OCI-LY7 (cell line): ENCODE data around the gene DUSP16. TPM values are rescaled to one million over a fixed set of nuclear protein-coding genes. Genes with fewer than 3 reads are reported as not detected.

Experiments used
- BruUV-seq: library from RNA; stranded (reverse); fragments of 400-500 nt; replicated peaks from 2 replicates; lab custom pipeline; 2021; lab: Mats Ljungman, UMichigan
- CTCF ChIA-PET: fragments of 300-600 bp; sonication (Branson Sonifier 250); formaldehyde crosslinking; loops from one replicate; lab custom pipeline; 2022; ENCODE audit warnings: antibody characterized with exemption; ENCODE audit not compliant: unreplicated experiment; lab: Charles Lee
- POLR2A ChIA-PET: fragments of 300-600 bp; sonication (Branson Sonifier 250); formaldehyde crosslinking; loops from one replicate; lab custom pipeline; 2022; ENCODE audit warnings: antibody characterized with exemption; lab: Charles Lee
- DNase-seq: peaks from one replicate; pipeline ENCODE4 v3.0.0-alpha.2; 2015; ENCODE audit warnings: low spot score
- H2AFZ ChIP-seq: fragments of 200-600 bp; sonication (generic), shearing (Covaris generic); 2 replicates; pipeline ENCODE4 v1.6.1; 2014; ENCODE audit warnings: mild to moderate bottlenecking, antibody characterized with exemption, low read length, moderate library complexity
- H3K27ac ChIP-seq: fragments of 200-600 bp; sonication (generic); 2 replicates; pipeline ENCODE4 v1.5.1; 2014; ENCODE audit warnings: mixed run types, low read depth, mild to moderate bottlenecking, moderate library complexity, low read length, inconsistent platforms; ENCODE audit not compliant: poor library complexity, severe bottlenecking
- H3K36me3 ChIP-seq: fragments of 200-600 bp; sonication (generic); 2 replicates; pipeline ENCODE4 v1.6.1; 2014; ENCODE audit warnings: mild to moderate bottlenecking, antibody characterized with exemption, low read length, moderate library complexity, mixed read lengths; ENCODE audit not compliant: insufficient read depth
- H3K4me1 ChIP-seq: fragments of 200-600 bp; sonication (generic); 2 replicates; pipeline ENCODE4 v1.5.1; 2014; ENCODE audit warnings: mild to moderate bottlenecking, low read length; ENCODE audit not compliant: insufficient read depth, poor library complexity, severe bottlenecking
- H3K4me2 ChIP-seq: fragments of 200-600 bp; sonication (generic); 2 replicates; pipeline ENCODE4 v1.6.1; 2014; ENCODE audit warnings: mild to moderate bottlenecking, low read length
- H3K4me3 ChIP-seq: fragments of 200-600 bp; sonication (generic); 2 replicates; pipeline ENCODE4 v1.5.1; 2014; ENCODE audit warnings: mild to moderate bottlenecking, low read depth, low read length; ENCODE audit not compliant: poor library complexity, severe bottlenecking
- H3K79me2 ChIP-seq: fragments of 200-600 bp; sonication (generic); 2 replicates; pipeline ENCODE4 v1.6.1; 2016; ENCODE audit warnings: low read depth, mild to moderate bottlenecking, low read length, moderate library complexity, mixed read lengths; ENCODE audit not compliant: insufficient read depth
- H3K9me2 ChIP-seq: fragments of 200-600 bp; sonication (generic); 2 replicates; pipeline ENCODE4 v1.6.1; 2016; ENCODE audit warnings: mild to moderate bottlenecking, low read length, mixed read lengths; ENCODE audit not compliant: insufficient read depth
- H3K9me3 ChIP-seq: fragments of 200-600 bp; sonication (generic); 2 replicates; pipeline ENCODE4 v1.6.1; 2014; ENCODE audit warnings: mild to moderate bottlenecking, mixed run types, low read length, mixed read lengths
- H4K20me1 ChIP-seq: fragments of 200-600 bp; sonication (generic); 2 replicates; pipeline ENCODE4 v1.6.1; 2014; ENCODE audit warnings: mild to moderate bottlenecking, antibody characterized with exemption, low read length, moderate library complexity, mixed read lengths; ENCODE audit not compliant: insufficient read depth
- CTCF ChIP-seq: fragments of 200-600 bp; sonication (generic); conservative IDR thresholded peaks from 2 replicates; pipeline ENCODE4 v1.5.1; 2014; ENCODE audit warnings: mild to moderate bottlenecking, antibody characterized with exemption, low read length, moderate library complexity, mixed read lengths
- EZH2phosphoT487 ChIP-seq: fragments of 200-600 bp; sonication (generic); IDR thresholded peaks from 2 replicates; pipeline ENCODE4 v1.6.1; 2018; ENCODE audit warnings: low read depth, borderline replicate concordance, mild to moderate bottlenecking, mixed run types, antibody characterized with exemption, low read length, moderate library complexity, mixed read lengths
- intact Hi-C: fragments of 100-400 bp; cut with micrococcal nuclease; formaldehyde crosslinking; loops from one replicate; pipeline ENCODE4 v1.10.0; 2022; ENCODE audit not compliant: unreplicated experiment
- total RNA-seq, 2 experiments: library from RNA; depleted of rRNA in 1 of 2; stranded (reverse); fragments of >200 nt in 1 of 2; shearing (Covaris generic) in 1 of 2; gene quantifications; 2 replicates each; pipeline ENCODE4 v1.2.3, GENCODE V29; 2014 to 2022

DUSP16 gene
- total RNA-seq, 2 experiments from 2014 or later: 2.8 to 11.8 TPM

GRCh38 chr12:12460935-12461922 is 101.4 kb downstream of the DUSP16 start:
- Histone ChIP-seq H3K4me2 (no peak overlapping the region), H3K27ac (no peak overlapping the region), H3K9me3 (no peaks in the 10 kb centered on the region), H3K4me1 (no peaks in the 10 kb centered on the region), H4K20me1 (no peaks in the 10 kb centered on the region), H3K9me2 (no peaks in the 10 kb centered on the region), H3K36me3 (no peaks in the 10 kb centered on the region), H3K79me2 (no peaks in the 10 kb centered on the region), H3K4me3 (no peak overlapping the region), H2AFZ (no peak overlapping the region)
- ChIA-PET CTCF (no interaction called here), POLR2A (interaction anchor here (0.7 to 1.2 kb wide), 2 partner anchors 60 to 96 kb away, joined by 3 to 4 read pairs; no protein-coding TSS in a partner anchor)
- intact Hi-C loops: no loop called here
- no peak for DNase-seq
- TF ChIP-seq EZH2phosphoT487 (no peak), CTCF (no peak)
- no TSS peak for BruUV-seq

GRCh38 chr12:12456637-12457036 is 106.0 kb downstream of the DUSP16 start:
- no TSS peak for BruUV-seq
- POLR2A ChIA-PET: interaction anchor here (0.6 kb wide), 1 partner anchor 362 kb away, joined by 3 read pairs; no protein-coding TSS in a partner anchor
- intact Hi-C loops: no loop called here

More at GRCh38 chr12:12456637-12457036, 106.0 kb downstream of the DUSP16 start:
- no peaks in the 10 kb centered on the region for H3K79me2 ChIP-seq
- TF ChIP-seq EZH2phosphoT487 (no peak), CTCF (no peak)
- H3K36me3 ChIP-seq: no peaks in the 10 kb centered on the region
- no peaks in the 10 kb centered on the region for H3K9me2 ChIP-seq
- H3K9me3 ChIP-seq: no peaks in the 10 kb centered on the region
- no peak overlapping the region for H3K4me2 ChIP-seq
- H4K20me1 ChIP-seq: no peaks in the 10 kb centered on the region
- H3K4me1 ChIP-seq: no peaks in the 10 kb centered on the region
- no peak overlapping the region for H3K4me3 ChIP-seq
- CTCF ChIA-PET: interaction anchor here (0.9 kb wide), 1 partner anchor 19 kb away, joined by 3 read pairs; no protein-coding TSS in a partner anchor
- no peak for DNase-seq
- H2AFZ ChIP-seq: no peak overlapping the region
- H3K27ac ChIP-seq: no peak overlapping the region
